NT2/D1 (cell line): ENCODE measurements around the gene SMAD2.

Experiments used
- DNase-seq: peaks from one replicate; pipeline ENCODE4 v3.0.0-alpha.2; 2011; ENCODE audit warnings: low read depth, low spot score
- H3K27me3 ChIP-seq: 2 replicates; pipeline ENCODE4 v1.6.0; 2011; ENCODE audit warnings: mild to moderate bottlenecking; ENCODE audit not compliant: insufficient read length, insufficient read depth
- H3K36me3 ChIP-seq: 2 replicates; pipeline ENCODE4 v1.6.1; 2011; ENCODE audit warnings: mild to moderate bottlenecking, low read length, mixed read lengths; ENCODE audit not compliant: insufficient read depth, insufficient read length
- H3K4me1 ChIP-seq: 2 replicates; pipeline ENCODE4 v1.5.1; 2011; ENCODE audit not compliant: insufficient read depth, insufficient read length
- H3K4me3 ChIP-seq: 2 replicates; pipeline ENCODE4 v1.5.1; 2011; ENCODE audit warnings: low read depth; ENCODE audit not compliant: insufficient read length
- H3K9ac ChIP-seq: 2 replicates; pipeline ENCODE4 v1.6.0; 2011; ENCODE audit warnings: low read depth; ENCODE audit not compliant: insufficient read length
- H3K9me3 ChIP-seq: 2 replicates; pipeline ENCODE4 v1.5.1; 2011; ENCODE audit warnings: mild to moderate bottlenecking, low read length; ENCODE audit not compliant: insufficient read depth
- SUZ12 ChIP-seq: IDR thresholded peaks from 2 replicates; pipeline ENCODE4 v1.6.1; 2011; ENCODE audit not compliant: insufficient read length, insufficient read depth; ENCODE audit errors: extremely low read depth
- YY1 ChIP-seq: IDR thresholded peaks from 2 replicates; pipeline ENCODE4 v1.6.1; 2011; ENCODE audit not compliant: insufficient read length, insufficient read depth
- ZNF274 ChIP-seq: IDR thresholded peaks from 2 replicates; pipeline ENCODE4 v1.6.1; 2011; ENCODE audit warnings: mild to moderate bottlenecking, low read depth, low read length

Gene SMAD2

DNA sequence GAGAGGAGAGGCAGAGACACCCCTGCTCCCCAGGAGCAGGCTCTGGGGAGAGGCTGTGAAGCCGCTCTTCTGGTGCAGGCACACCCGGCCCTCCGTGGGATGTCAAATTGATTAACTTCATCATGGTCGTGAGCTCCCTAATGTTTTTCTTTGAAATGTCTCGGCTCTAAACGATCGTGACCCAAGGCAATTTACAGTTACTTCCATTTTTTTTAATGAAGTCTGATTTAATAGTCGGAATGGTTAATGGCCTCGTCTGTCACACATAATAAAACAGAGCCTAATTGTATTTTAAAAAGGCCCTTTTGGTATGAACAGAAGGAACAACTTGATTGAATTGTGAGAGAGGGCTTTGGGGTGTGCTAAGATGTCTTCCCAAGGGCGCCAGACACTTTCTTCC lies 130.2 kb downstream of the SMAD2 start:
- H3K9me3 ChIP-seq = no peaks in the 10 kb centered on the region
- DNase-seq = no peak
- H3K9ac ChIP-seq = no peak overlapping the region
- TF ChIP-seq SUZ12 (no peak), ZNF274 (no peak), YY1 (no peak)
- no peaks in the 10 kb centered on the region for H3K36me3 ChIP-seq
- no peak overlapping the region for H3K4me3 ChIP-seq
- H3K27me3 ChIP-seq = no peaks in the 10 kb centered on the region
- H3K4me1 ChIP-seq = peaks cover 3% of the 10 kb centered on the region

DNA sequence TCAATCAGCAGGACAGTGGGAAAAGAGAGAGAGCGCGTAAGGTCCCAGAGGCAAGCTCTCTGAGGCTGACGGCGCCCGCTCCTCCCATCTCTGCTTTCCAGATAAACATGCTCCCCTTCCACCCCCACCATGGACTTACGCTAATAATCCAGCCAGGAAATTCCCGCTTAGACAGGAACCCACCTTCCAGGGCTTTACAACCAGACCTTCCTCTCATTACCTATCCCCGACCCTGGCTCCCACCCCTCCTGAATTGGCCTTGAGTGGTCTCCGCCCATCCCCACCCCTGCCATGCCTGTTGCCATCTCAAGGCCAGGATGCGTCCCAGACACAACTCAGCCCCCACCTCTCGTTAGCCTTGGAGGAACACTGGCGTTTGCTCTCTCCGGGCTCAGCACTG lies 131.1 kb downstream of the SMAD2 start:
- no peaks in the 10 kb centered on the region for H3K9me3 ChIP-seq
- H3K27me3 ChIP-seq = no peaks in the 10 kb centered on the region
- no peak overlapping the region for H3K9ac ChIP-seq
- H3K36me3 ChIP-seq = no peaks in the 10 kb centered on the region
- DNase-seq = no peak
- TF ChIP-seq SUZ12 (no peak), YY1 (no peak), ZNF274 (no peak)
- no peak overlapping the region for H3K4me3 ChIP-seq
- H3K4me1 ChIP-seq = peaks cover 5% of the 10 kb centered on the region

DNA sequence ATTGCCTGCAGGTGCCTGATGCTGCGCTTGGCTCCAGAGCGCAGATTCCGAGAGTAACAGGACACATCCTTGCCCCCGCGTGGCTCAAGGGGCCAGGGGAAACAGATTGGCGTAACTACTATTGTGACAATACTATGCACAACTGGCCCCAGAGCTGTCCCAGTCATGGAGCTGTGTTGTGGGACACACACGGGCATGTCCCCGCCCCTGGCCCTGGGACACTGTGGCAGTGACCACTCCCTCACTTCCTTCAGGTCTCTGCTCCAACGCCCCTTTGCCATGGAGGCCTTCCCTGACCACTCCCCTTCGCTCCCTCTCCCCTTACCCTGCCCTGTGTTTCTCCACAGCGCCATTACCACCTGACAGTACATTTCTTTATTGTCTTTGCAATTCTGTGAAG lies 132.1 kb downstream of the SMAD2 start:
- Histone ChIP-seq H3K27me3 (no peaks in the 10 kb centered on the region), H3K4me1 (peaks cover 5% of the 10 kb centered on the region), H3K4me3 (no peak overlapping the region), H3K36me3 (no peaks in the 10 kb centered on the region), H3K9me3 (no peaks in the 10 kb centered on the region), H3K9ac (no peak overlapping the region)
- TF ChIP-seq YY1 (no peak), ZNF274 (no peak), SUZ12 (no peak)
- DNase-seq = no peak

DNA sequence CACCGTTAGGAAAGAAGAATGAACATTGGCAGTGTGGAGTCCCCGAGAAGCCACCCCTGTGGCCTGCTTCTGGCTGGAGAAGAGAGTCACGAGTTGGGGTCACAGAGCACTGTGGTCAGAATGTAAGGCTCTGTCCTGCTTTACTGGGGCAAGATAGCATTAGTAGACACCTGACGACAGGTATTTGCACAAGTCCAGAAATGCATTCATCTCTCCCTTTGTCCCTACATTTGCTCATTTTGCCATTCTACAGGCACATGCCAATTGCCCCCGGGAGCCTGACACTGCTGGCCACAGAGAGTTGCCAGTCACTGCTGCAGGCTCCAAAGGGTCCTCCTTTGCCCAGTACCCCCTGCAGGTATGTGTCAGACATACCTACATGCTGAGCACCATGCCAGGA lies 133.3 kb downstream of the SMAD2 start:
- H3K9ac ChIP-seq = no peak overlapping the region
- H3K9me3 ChIP-seq = no peaks in the 10 kb centered on the region

DNA sequence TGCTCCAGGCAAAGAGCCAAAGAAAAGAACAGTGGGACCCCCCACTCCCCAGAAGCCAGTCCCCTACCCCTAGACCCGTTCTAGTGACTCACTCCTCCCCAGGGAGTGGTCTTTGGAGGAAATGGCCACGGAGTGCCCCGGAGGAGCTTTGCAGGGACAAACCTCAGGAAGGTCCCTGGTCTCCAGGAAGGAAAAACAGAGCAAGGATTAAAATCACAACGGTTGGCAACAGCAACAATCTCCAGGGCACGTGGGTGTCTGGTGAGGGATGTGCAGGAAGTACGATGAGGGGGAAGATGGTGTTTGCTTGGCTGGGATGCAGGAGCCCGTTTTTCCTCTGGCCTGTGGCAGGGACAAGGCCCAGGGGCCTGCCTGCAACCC lies 135.0 kb downstream of the SMAD2 start:
- H3K4me3 ChIP-seq = no peak overlapping the region
- no peak overlapping the region for H3K9ac ChIP-seq
- no peaks in the 10 kb centered on the region for H3K27me3 ChIP-seq
- H3K36me3 ChIP-seq = no peaks in the 10 kb centered on the region
- DNase-seq = no peak
- H3K4me1 ChIP-seq = peaks cover 5% of the 10 kb centered on the region
- no peaks in the 10 kb centered on the region for H3K9me3 ChIP-seq
- TF ChIP-seq SUZ12 = no peak
- TF ChIP-seq ZNF274 = no peak
- TF ChIP-seq YY1 = no peak

More for the DNA sequence above, 133.3 kb downstream of the SMAD2 start:
- no peak for DNase-seq
- Histone ChIP-seq H3K27me3 (no peaks in the 10 kb centered on the region), H3K36me3 (no peaks in the 10 kb centered on the region), H3K4me1 (peaks cover 5% of the 10 kb centered on the region), H3K4me3 (no peak overlapping the region)
- TF ChIP-seq ZNF274 (no peak), YY1 (no peak)

DNA sequence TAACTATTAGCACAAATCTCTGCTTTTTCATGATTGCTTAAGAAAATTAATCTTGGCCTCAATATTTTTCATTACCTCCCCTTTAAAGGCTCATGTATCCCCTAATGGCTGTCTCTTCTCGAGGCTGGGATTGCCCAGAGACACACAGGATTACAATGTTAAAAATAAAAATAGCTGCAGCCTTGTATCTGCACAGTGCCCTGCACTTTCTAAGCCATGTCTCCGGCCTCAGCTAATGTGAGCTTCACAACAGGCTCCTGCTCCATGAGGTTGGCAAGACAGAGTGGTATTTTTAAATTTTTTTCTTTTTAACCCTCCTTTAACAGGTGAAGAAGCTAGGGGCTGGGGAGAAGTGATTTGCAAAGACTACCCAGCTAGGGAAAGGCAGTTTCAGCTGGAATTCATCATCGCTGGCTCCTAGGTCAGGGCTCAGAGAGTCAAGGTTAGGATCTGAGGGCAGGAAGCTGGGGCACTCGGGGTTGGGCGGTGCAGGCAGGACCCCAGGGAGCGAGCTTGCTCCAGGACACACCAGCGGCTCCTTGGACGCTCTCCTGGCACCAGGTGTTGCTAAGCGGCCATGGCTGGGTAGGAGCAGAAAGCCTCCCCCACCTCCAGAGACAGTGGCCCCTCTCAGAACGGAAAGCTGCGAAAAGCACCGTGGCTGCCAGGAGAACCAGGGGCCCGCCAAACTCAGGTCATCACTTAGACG lies 135.6 kb downstream of the SMAD2 start:
- TF ChIP-seq SUZ12 (no peak), ZNF274 (no peak), YY1 (no peak)
- H3K9me3 ChIP-seq = no peaks in the 10 kb centered on the region
- no peak overlapping the region for H3K4me3 ChIP-seq
- no peaks in the 10 kb centered on the region for H3K27me3 ChIP-seq
- H3K4me1 ChIP-seq = peaks cover 5% of the 10 kb centered on the region
- no peak for DNase-seq
- no peak overlapping the region for H3K9ac ChIP-seq
- no peaks in the 10 kb centered on the region for H3K36me3 ChIP-seq

DNA sequence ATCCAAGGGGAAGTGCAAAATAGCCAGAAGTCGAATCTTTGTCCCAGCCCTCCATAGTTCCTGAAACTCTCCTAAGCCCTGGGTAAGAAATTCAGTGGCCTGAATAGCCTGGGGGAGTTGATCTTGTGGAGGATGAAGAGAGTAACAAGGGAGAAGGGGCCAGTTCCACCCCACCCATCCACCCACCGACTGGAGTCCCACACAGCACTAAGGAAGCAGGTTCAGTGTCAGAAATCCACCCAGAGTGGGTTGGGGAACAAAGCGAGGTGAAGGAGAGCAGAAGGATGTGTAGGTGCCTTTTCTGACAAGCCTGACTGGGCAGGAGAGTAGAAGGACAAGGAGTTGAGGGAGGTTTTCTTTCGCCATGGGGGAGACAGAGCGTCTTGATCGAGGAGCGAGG lies 136.8 kb downstream of the SMAD2 start:
- no peaks in the 10 kb centered on the region for H3K27me3 ChIP-seq
- no peak for TF ChIP-seq YY1
- no peak for TF ChIP-seq ZNF274
- no peak for TF ChIP-seq SUZ12

More for the DNA sequence above, 136.8 kb downstream of the SMAD2 start:
- Histone ChIP-seq H3K9me3 (no peaks in the 10 kb centered on the region), H3K4me3 (no peak overlapping the region), H3K4me1 (peaks cover 2% of the 10 kb centered on the region), H3K9ac (no peak overlapping the region), H3K36me3 (no peaks in the 10 kb centered on the region)
- DNase-seq = no peak
